Cardiac fibroblast (primary cell): Measurements from ENCODE around the gene SEPTIN11.
A peak's percentile ranks its signal among the peaks of the same experiment; 100 is the strongest.

ENCODE experiments used
- DNase-seq, 2 donors: peaks; one replicate each; pipeline versions ENCODE4 v3.0.0 to v3.0.0-alpha.2; 2010; ENCODE audit warnings: low read depth in 2 of 2
- H3K4me3 ChIP-seq, 2 donors: replicated peaks in 1 of 2; 1 replicate in 1 of 2; 2 replicates in 1 of 2; pipeline ENCODE4 v1.5.1; 2011; ENCODE audit warnings: low read depth in 2 of 2, low read length in 2 of 2, mild to moderate bottlenecking in 2 of 2, moderate library complexity in 1 of 2
- CTCF ChIP-seq: IDR thresholded peaks from one replicate; pipeline ENCODE4 v1.5.1; 2011; ENCODE audit warnings: low read depth, mild to moderate bottlenecking, low read length, inconsistent platforms

The SEPTIN11 gene

DNA sequence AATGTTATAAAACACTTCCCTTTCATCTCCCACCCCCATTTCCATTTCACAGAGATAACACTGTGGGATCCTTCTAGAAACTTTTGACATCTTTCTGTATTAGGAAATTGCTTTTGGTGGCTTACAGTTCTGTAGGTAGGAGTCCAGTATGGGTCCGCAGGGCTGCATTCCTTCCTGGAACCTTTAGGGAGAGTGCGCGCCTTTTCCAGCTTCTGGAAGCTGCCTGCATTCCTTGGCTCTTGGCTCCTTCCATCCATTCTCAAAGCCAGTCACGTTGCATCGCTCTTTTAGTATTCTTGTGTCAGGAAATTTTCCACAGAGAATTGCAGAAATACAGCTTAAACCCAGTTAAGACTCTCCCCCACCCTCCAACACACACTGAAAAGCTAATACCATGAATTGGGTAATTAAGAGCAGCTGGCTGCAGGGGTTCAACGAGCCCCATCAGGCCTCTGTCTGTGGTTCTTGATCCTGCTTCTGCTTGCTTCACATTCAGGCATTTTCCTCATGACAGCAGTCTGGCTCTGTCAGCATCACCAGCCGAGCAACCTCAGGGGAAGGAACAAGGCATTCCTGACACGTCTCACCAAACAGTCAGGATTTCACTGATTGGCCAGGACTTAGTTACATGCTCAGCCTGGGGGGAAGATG is 48.8 kb downstream of the SEPTIN11 start:
- peak; percentile 52 to 65 for DNase-seq
- TF ChIP-seq CTCF, result no peak
- H3K4me3 ChIP-seq, result no peak overlapping the region
